Osteoblast (primary cell): ENCODE results near the gene MYCBPAP. TPM values are rescaled to one million over a fixed set of nuclear protein-coding genes. Genes with fewer than 3 reads are reported as not detected.
A peak's percentile ranks its signal among the peaks of the same experiment; 100 is the strongest.

ENCODE experiments used
- DNase-seq: peaks from one replicate; pipeline ENCODE4 v3.0.0; 2011; ENCODE audit warnings: low spot score, mixed read lengths; ENCODE audit not compliant: insufficient read length; ENCODE audit errors: missing footprints
- H2AFZ ChIP-seq: 2 replicates; pipeline ENCODE4 v1.6.0; 2011; ENCODE audit warnings: mild to moderate bottlenecking, low read length
- H3K27ac ChIP-seq: 2 replicates; pipeline ENCODE4 v1.5.1; 2011; ENCODE audit warnings: mild to moderate bottlenecking, low read depth, low read length, moderate library complexity
- H3K27me3 ChIP-seq: 2 replicates; pipeline ENCODE4 v1.6.0; 2012; ENCODE audit warnings: mild to moderate bottlenecking, control low read depth, inconsistent platforms, low read length, moderate library complexity; ENCODE audit not compliant: insufficient read depth
- H3K36me3 ChIP-seq: 2 replicates; pipeline ENCODE4 v1.5.1; 2011; ENCODE audit warnings: mild to moderate bottlenecking, low read length, control low read depth, moderate library complexity; ENCODE audit not compliant: insufficient read depth
- H3K4me1 ChIP-seq: 2 replicates; pipeline ENCODE4 v1.5.1; 2011; ENCODE audit warnings: mild to moderate bottlenecking, low read length, control low read depth, moderate library complexity; ENCODE audit not compliant: insufficient read depth
- H3K4me2 ChIP-seq: 2 replicates; pipeline ENCODE4 v1.6.0; 2011; ENCODE audit warnings: mild to moderate bottlenecking, low read length; ENCODE audit not compliant: insufficient read depth
- H3K4me3 ChIP-seq: fragments of 200-600 bp; sonication (generic); 3 replicates; pipeline ENCODE4 v1.5.1; 2012; ENCODE audit warnings: mild to moderate bottlenecking, low read length, inconsistent platforms; ENCODE audit not compliant: insufficient read depth
- H3K79me2 ChIP-seq: 2 replicates; pipeline ENCODE4 v1.6.0; 2012; ENCODE audit warnings: mild to moderate bottlenecking, low read length, control low read depth, inconsistent platforms; ENCODE audit not compliant: insufficient read depth
- H3K9me3 ChIP-seq: 2 replicates; pipeline ENCODE4 v1.5.1; 2011; ENCODE audit warnings: low read depth, low read length, control low read depth
- H4K20me1 ChIP-seq: 2 replicates; pipeline ENCODE4 v1.6.0; 2012; ENCODE audit warnings: mild to moderate bottlenecking, low read length, control low read depth; ENCODE audit not compliant: insufficient read depth
- total RNA-seq: library from RNA; depleted of rRNA; stranded (reverse); fragments of >200 nt; gene quantifications from 2 replicates; pipeline ENCODE4 v1.2.3, GENCODE V29; 2012
- TF ChIP-seq, protein P1 (sequence below): IDR thresholded peaks from 2 replicates; pipeline ENCODE4 v1.5.1; 2011; ENCODE audit warnings: mild to moderate bottlenecking, low read depth, low read length, moderate library complexity; ENCODE audit errors: extremely low read depth

The MYCBPAP gene
- total RNA-seq, 1 donor: 0.36 TPM

GRCh38 chr17:50547035-50547735 is 38.9 kb downstream of the MYCBPAP start, which contains the start of gene SPATA20:
Gene SPATA20 (plus strand): TSS chr17:50547174. CDS start chr17:50547209, 35 bp downstream.
- H3K27ac ChIP-seq: peak within 1 kb of the TSS; percentile 34
- H3K27me3 ChIP-seq: no peaks in the 10 kb centered on the region
- H3K4me1 ChIP-seq: peaks cover 11% of the 10 kb centered on the region
- peaks cover 32% of the 10 kb centered on the region for H3K36me3 ChIP-seq
- peaks cover 6% of the 10 kb centered on the region for H4K20me1 ChIP-seq
- H3K9me3 ChIP-seq: no peaks in the 10 kb centered on the region
- TF ChIP-seq, protein P1, sequence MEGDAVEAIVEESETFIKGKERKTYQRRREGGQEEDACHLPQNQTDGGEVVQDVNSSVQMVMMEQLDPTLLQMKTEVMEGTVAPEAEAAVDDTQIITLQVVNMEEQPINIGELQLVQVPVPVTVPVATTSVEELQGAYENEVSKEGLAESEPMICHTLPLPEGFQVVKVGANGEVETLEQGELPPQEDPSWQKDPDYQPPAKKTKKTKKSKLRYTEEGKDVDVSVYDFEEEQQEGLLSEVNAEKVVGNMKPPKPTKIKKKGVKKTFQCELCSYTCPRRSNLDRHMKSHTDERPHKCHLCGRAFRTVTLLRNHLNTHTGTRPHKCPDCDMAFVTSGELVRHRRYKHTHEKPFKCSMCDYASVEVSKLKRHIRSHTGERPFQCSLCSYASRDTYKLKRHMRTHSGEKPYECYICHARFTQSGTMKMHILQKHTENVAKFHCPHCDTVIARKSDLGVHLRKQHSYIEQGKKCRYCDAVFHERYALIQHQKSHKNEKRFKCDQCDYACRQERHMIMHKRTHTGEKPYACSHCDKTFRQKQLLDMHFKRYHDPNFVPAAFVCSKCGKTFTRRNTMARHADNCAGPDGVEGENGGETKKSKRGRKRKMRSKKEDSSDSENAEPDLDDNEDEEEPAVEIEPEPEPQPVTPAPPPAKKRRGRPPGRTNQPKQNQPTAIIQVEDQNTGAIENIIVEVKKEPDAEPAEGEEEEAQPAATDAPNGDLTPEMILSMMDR: peak; percentile 91
- H3K4me3 ChIP-seq: peak within 1 kb of the TSS; percentile 73
- peak; percentile 100 for DNase-seq
- peak within 1 kb of the TSS; percentile 33 for H2AFZ ChIP-seq
- peaks cover 12% of the 10 kb centered on the region for H3K79me2 ChIP-seq
- peak within 1 kb of the TSS; percentile 92 for H3K4me2 ChIP-seq

- TF ChIP-seq, protein P1: no peak
- DNase-seq: peak; percentile 92
- no peak overlapping the region for H3K27ac ChIP-seq
Observed at GRCh38 chr17:50547736-50548083, 39.5 kb downstream of the MYCBPAP start.

GRCh38 chr17:50548831-50549230 is 40.6 kb downstream of the MYCBPAP start:
- Histone ChIP-seq H2AFZ (no peak overlapping the region), H3K36me3 (peaks cover 33% of the 10 kb centered on the region), H3K4me3 (no peak overlapping the region), H4K20me1 (peaks cover 6% of the 10 kb centered on the region), H3K79me2 (peaks cover 12% of the 10 kb centered on the region), H3K4me1 (peaks cover 6% of the 10 kb centered on the region), H3K4me2 (no peak overlapping the region), H3K27me3 (no peaks in the 10 kb centered on the region), H3K9me3 (no peaks in the 10 kb centered on the region), H3K27ac (no peak overlapping the region)
- TF ChIP-seq, protein P1: no peak
- DNase-seq: no peak

More at GRCh38 chr17:50547736-50548083, 39.5 kb downstream of the MYCBPAP start:
- H3K27me3 ChIP-seq: no peaks in the 10 kb centered on the region
- peaks cover 12% of the 10 kb centered on the region for H3K79me2 ChIP-seq
- H2AFZ ChIP-seq: peak overlapping the region; percentile 33
- H3K4me1 ChIP-seq: peaks cover 7% of the 10 kb centered on the region
- peak overlapping the region; percentile 73 for H3K4me3 ChIP-seq
- H3K36me3 ChIP-seq: peaks cover 33% of the 10 kb centered on the region
- peaks cover 6% of the 10 kb centered on the region for H4K20me1 ChIP-seq
- H3K9me3 ChIP-seq: no peaks in the 10 kb centered on the region
- peak overlapping the region; percentile 92 for H3K4me2 ChIP-seq

DNA sequence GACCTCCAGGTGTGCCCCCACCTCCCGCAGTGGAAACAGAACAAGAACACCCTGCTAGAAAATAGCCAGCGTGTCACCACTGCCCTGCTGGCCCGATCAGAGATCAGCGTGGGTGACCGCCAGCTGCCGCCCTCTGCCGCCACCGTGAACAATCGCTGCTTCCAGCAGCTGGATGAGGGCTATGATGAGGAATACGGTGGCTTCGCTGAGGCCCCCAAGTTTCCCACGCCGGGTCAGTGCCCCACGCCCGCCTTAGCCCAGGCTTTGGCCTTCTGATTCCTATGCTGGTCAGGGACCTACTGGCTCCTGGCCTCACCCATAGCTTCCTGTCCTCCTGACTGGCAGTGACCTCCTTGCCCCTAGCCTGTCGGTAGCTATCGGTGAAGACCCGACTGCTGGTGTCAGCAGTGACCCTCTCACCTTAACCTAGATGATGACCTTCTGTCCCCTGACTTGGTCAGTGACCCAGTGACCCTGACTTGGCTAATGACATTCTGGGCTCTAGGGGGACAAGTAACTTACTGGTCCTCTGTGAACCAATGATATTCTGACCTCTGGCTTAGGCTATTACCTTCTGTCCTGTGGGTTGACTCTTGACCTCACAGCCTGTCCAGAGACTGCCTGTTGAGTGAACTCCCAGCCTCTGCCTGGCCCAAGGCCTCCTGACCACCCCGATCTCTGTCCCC is 41.2 kb downstream of the MYCBPAP start:
- Histone ChIP-seq H3K4me1 (peaks cover 6% of the 10 kb centered on the region), H2AFZ (no peak overlapping the region), H3K9me3 (no peaks in the 10 kb centered on the region), H3K36me3 (peaks cover 33% of the 10 kb centered on the region), H3K4me3 (no peak overlapping the region), H3K27ac (no peak overlapping the region), H4K20me1 (peaks cover 9% of the 10 kb centered on the region), H3K79me2 (peaks cover 12% of the 10 kb centered on the region), H3K27me3 (no peaks in the 10 kb centered on the region), H3K4me2 (no peak overlapping the region)
- TF ChIP-seq, protein P1: no peak
- no peak for DNase-seq
